ENCODE measurements around the gene GMPR2. TPM values are rescaled to one million over a fixed set of nuclear protein-coding genes. Genes with fewer than 3 reads are reported as not detected.

GMPR2 gene
- total and polyA plus RNA-seq, 2 of the 13 experiments (the other 11 are each of a cell fraction or from before 2014, with no cell fraction given): 210 to 273 TPM

DNA sequence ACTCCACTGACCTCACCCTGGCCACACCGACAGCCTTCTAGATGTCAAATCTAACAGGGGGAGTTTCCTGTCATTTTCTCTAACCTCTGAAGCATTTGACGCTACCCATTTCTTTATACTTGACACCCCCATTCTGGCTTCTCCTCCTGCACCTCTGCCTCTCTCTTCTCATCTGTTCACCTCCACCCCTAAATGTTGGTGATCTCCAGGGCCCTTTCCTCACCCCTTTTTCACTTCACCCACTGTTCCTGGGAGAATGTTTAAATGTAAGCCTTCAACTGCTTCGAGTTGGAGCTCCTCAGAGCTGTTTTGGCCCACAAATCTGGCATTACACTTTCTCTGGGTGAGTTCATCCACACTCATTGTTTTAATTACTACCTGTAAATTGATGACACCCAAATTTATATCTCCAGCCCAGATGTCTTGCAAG, 39.1 kb downstream of the GMPR2 start (continued):
- TF ChIP-seq, protein P1, sequence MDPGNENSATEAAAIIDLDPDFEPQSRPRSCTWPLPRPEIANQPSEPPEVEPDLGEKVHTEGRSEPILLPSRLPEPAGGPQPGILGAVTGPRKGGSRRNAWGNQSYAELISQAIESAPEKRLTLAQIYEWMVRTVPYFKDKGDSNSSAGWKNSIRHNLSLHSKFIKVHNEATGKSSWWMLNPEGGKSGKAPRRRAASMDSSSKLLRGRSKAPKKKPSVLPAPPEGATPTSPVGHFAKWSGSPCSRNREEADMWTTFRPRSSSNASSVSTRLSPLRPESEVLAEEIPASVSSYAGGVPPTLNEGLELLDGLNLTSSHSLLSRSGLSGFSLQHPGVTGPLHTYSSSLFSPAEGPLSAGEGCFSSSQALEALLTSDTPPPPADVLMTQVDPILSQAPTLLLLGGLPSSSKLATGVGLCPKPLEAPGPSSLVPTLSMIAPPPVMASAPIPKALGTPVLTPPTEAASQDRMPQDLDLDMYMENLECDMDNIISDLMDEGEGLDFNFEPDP (CRISPR knock-in tag; conservative IDR thresholded peaks at IDR 0.05): peak; percentile 97; the same call in 1 of the 2 replicates
- TF ChIP-seq KLF16 (CRISPR knock-in tag; IDR thresholded peaks at IDR 0.05) (peak in 1 of 2 experiments; percentile 19; a peak in 1 of 4 replicates), ZNF564 (CRISPR knock-in tag; IDR thresholded peaks at IDR 0.05) (no peak), NAIF1 (CRISPR knock-in tag; IDR thresholded peaks at IDR 0.05; ENCODE audit: borderline replicate concordance) (0 out of 2 replicates have a peak, but pooled peaks have one; percentile 7), HNRNPUL1 (IDR thresholded peaks at IDR 0.05; ENCODE audit: low read depth, low read length) (no peak), KDM5A (IDR thresholded peaks at IDR 0.05; ENCODE audit: borderline replicate concordance, low read length) (no peak), FLYWCH1 (CRISPR knock-in tag; IDR thresholded peaks at IDR 0.05) (peak; percentile 23; the same call in 1 of the 2 replicates), NPAS2 (CRISPR knock-in tag; IDR thresholded peaks at IDR 0.05; ENCODE audit: borderline replicate concordance) (no peak), NFYC (CRISPR knock-in tag; IDR thresholded peaks at IDR 0.05) (no peak), ZNF569 (CRISPR knock-in tag; IDR thresholded peaks at IDR 0.05; ENCODE audit: borderline replicate concordance) (0 out of 2 replicates have a peak, but pooled peaks have one; percentile 19), KDM1A (CRISPR knock-in tag; IDR thresholded peaks at IDR 0.05) (no peak), ZSCAN29 (CRISPR knock-in tag; conservative IDR thresholded peaks at IDR 0.05) (no peak), NCOR1 (IDR thresholded peaks at IDR 0.05; ENCODE audit: borderline replicate concordance, low read length) (no peak), ZNF446 (CRISPR knock-in tag; IDR thresholded peaks at IDR 0.05) (no peak), KAT7 (CRISPR knock-in tag; IDR thresholded peaks at IDR 0.05; ENCODE audit: borderline replicate concordance) (no peak), ATM (IDR thresholded peaks at IDR 0.05; ENCODE audit: borderline replicate concordance) (no peak), ZNF17 (CRISPR knock-in tag; IDR thresholded peaks at IDR 0.05) (peak; percentile 1; the same call in 1 of the 2 replicates), HOXA9 (CRISPR knock-in tag; IDR thresholded peaks at IDR 0.05; ENCODE audit: borderline replicate concordance) (no peak)
- TF ChIP-seq, protein P2, sequence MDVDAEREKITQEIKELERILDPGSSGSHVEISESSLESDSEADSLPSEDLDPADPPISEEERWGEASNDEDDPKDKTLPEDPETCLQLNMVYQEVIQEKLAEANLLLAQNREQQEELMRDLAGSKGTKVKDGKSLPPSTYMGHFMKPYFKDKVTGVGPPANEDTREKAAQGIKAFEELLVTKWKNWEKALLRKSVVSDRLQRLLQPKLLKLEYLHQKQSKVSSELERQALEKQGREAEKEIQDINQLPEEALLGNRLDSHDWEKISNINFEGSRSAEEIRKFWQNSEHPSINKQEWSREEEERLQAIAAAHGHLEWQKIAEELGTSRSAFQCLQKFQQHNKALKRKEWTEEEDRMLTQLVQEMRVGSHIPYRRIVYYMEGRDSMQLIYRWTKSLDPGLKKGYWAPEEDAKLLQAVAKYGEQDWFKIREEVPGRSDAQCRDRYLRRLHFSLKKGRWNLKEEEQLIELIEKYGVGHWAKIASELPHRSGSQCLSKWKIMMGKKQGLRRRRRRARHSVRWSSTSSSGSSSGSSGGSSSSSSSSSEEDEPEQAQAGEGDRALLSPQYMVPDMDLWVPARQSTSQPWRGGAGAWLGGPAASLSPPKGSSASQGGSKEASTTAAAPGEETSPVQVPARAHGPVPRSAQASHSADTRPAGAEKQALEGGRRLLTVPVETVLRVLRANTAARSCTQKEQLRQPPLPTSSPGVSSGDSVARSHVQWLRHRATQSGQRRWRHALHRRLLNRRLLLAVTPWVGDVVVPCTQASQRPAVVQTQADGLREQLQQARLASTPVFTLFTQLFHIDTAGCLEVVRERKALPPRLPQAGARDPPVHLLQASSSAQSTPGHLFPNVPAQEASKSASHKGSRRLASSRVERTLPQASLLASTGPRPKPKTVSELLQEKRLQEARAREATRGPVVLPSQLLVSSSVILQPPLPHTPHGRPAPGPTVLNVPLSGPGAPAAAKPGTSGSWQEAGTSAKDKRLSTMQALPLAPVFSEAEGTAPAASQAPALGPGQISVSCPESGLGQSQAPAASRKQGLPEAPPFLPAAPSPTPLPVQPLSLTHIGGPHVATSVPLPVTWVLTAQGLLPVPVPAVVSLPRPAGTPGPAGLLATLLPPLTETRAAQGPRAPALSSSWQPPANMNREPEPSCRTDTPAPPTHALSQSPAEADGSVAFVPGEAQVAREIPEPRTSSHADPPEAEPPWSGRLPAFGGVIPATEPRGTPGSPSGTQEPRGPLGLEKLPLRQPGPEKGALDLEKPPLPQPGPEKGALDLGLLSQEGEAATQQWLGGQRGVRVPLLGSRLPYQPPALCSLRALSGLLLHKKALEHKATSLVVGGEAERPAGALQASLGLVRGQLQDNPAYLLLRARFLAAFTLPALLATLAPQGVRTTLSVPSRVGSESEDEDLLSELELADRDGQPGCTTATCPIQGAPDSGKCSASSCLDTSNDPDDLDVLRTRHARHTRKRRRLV (CRISPR knock-in tag; IDR thresholded peaks at IDR 0.05): 0 out of 2 replicates have a peak, but pooled peaks have one; percentile 51
- TF ChIP-seq, protein P3, sequence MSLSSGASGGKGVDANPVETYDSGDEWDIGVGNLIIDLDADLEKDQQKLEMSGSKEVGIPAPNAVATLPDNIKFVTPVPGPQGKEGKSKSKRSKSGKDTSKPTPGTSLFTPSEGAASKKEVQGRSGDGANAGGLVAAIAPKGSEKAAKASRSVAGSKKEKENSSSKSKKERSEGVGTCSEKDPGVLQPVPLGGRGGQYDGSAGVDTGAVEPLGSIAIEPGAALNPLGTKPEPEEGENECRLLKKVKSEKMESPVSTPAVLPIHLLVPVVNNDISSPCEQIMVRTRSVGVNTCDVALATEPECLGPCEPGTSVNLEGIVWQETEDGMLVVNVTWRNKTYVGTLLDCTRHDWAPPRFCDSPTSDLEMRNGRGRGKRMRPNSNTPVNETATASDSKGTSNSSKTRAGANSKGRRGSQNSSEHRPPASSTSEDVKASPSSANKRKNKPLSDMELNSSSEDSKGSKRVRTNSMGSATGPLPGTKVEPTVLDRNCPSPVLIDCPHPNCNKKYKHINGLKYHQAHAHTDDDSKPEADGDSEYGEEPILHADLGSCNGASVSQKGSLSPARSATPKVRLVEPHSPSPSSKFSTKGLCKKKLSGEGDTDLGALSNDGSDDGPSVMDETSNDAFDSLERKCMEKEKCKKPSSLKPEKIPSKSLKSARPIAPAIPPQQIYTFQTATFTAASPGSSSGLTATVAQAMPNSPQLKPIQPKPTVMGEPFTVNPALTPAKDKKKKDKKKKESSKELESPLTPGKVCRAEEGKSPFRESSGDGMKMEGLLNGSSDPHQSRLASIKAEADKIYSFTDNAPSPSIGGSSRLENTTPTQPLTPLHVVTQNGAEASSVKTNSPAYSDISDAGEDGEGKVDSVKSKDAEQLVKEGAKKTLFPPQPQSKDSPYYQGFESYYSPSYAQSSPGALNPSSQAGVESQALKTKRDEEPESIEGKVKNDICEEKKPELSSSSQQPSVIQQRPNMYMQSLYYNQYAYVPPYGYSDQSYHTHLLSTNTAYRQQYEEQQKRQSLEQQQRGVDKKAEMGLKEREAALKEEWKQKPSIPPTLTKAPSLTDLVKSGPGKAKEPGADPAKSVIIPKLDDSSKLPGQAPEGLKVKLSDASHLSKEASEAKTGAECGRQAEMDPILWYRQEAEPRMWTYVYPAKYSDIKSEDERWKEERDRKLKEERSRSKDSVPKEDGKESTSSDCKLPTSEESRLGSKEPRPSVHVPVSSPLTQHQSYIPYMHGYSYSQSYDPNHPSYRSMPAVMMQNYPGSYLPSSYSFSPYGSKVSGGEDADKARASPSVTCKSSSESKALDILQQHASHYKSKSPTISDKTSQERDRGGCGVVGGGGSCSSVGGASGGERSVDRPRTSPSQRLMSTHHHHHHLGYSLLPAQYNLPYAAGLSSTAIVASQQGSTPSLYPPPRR (CRISPR knock-in tag; IDR thresholded peaks at IDR 0.05; ENCODE audit: borderline replicate concordance): no peak
